Measurements from ENCODE around the gene PTOV1.
A peak's percentile ranks its signal among the peaks of the same experiment; 100 is the strongest.

The PTOV1 gene

DNA sequence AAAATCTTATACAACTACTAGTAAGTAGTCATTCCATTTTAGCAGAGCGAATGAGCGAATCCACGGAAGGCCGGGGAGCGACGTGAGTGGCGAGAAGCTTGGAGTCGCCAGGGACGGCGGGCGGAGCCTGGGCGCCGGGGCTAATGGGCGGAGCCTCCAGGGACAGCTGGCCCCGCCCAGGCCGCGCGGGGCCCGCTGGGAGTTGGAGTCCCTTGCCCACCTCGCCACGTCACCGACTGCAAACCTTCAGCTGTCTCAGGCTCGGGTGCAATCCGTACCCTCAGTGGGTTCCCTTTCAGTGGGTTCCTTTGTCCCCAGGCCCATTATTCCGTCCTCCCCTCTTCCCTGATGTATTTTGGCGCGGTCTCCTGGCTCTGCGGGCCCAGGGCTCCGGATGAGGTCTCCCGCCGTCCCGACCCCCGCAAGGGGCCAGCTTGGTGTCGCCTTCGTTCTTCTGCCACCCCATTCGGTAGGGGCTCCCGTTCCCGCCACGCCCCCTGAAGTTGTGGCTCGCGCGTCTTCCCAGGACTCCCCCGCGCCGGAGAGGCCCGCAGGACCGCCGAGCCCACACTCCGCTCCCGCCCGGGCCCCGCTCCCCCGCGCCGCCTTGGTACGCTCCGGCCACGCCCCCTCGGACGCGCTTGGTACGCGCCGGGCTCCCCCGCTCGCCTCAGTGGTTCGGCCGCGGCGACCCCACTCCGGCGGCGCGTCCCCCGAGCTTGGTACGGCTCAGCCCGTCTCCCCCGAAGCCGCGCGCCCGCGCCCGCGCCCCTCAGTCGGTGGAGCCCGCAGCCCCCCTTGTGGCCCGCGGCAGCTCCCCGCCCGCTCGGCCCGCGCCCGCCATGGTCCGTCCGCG, at the start of gene PTOV1:
Gene PTOV1, plus strand, starts transcription at position 673 of the 856 bp plus-strand sequence.
- peak; percentile 47 for DNase-seq (ENCODE audit: low read depth)

GRCh38 chr19:49801401-49801888, 49.5 kb upstream of the PTOV1 start:
- DNase-seq (ENCODE audit: low read depth) = no peak

GRCh38 chr19:49801966-49802661, 48.8 kb upstream of the PTOV1 start:
- no peak for DNase-seq (ENCODE audit: low read depth)

DNA sequence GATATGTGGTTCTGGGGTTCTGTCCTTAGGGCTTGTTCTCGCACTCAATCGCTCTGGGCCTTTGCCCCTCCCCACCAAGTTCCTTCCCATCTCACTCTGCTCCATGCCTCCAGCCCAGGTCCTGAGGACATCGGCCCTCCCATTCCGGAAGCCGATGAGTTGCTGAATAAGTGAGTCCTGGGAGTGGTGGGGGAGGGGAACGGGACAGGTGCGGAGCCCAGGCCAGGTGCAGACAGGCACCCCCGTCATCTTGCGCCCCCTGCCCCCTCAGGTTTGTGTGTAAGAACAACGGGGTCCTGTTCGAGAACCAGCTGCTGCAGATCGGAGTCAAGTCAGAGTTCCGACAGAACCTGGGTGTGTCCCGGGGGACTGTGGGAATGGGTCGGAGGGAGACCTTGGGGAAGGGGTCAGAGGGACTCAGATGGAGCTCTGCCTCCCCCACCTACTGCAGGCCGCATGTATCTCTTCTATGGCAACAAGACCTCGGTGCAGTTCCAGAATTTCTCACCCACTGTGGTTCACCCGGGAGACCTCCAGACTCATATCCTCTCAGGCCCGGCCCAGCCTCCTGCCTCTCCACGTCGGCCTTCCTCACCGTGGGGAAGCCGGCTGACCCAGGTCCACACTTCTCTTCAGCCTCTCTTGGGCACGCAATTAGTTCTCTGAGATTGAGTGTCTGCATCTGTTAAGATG, 48.0 kb upstream of the PTOV1 start:
- no peak for DNase-seq (ENCODE audit: low read depth)

DNA sequence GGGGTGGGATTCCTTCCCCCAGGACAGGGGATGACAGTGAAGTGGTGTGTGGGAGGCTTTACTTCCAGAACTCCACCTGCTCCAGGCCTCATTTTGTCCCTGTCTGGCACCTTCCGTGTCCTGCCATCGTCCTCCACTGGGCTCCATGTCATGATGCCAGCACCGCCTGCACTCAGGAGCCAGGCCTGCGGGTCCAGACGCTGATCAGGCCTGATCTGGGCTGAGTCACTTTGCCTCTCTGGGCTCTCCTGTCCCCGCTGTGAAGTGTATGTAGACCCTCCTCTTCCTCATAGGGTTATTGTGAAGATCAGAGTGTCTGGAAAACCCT, 47.5 kb upstream of the PTOV1 start:
- no peak for DNase-seq (ENCODE audit: low read depth)

GRCh38 chr19:49805822-49806619, 44.9 kb upstream of the PTOV1 start:
- no peak for DNase-seq (ENCODE audit: low read depth)

- DNase-seq (ENCODE audit: low read depth) = no peak
These were observed 44.4 kb upstream of the PTOV1 start for GRCh38 chr19:49806620-49806959.

GRCh38 chr19:49807058-49807903, 43.7 kb upstream of the PTOV1 start:
- no peak for DNase-seq (ENCODE audit: low read depth)

DNA sequence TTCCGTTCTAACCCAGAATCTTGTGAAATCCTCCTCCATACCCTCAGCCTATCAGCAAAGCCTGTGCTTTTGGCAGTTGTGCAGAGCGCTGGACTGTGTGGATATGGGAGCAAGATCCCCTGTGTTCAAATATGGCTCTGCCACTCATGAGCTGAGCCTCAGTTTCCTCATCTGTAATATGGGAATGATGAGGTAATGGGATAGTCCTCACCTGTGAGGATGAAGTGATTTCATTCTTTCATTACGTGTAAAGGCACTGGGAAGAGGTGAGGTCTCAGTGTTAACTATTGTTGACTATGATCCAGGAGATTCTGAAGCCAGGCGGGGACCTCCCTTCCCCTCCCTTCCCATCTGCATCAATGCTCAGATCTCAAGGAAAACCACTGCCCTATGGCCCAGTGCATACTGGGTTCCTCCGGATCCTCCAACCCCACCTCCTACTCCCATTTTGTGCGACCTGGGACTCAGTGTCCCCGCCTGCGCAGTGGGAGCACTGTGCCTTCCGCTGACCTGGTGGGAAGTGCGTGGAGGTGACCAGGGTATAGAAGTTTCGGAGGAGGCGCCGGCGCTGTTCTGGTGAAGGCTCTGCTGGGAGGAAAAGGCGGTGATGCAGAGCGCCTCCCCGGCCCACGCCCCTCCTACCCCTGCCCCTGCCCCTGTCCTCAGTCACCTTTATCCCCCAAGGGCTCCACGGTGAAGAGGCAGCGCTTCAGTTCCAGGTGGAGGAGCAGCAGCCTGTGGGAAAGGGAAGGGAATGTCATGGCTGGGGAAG, 42.9 kb upstream of the PTOV1 start:
- DNase-seq (ENCODE audit: low read depth) = no peak

GRCh38 chr19:49808711-49809159, 42.2 kb upstream of the PTOV1 start:
- no peak for DNase-seq (ENCODE audit: low read depth)

DNA sequence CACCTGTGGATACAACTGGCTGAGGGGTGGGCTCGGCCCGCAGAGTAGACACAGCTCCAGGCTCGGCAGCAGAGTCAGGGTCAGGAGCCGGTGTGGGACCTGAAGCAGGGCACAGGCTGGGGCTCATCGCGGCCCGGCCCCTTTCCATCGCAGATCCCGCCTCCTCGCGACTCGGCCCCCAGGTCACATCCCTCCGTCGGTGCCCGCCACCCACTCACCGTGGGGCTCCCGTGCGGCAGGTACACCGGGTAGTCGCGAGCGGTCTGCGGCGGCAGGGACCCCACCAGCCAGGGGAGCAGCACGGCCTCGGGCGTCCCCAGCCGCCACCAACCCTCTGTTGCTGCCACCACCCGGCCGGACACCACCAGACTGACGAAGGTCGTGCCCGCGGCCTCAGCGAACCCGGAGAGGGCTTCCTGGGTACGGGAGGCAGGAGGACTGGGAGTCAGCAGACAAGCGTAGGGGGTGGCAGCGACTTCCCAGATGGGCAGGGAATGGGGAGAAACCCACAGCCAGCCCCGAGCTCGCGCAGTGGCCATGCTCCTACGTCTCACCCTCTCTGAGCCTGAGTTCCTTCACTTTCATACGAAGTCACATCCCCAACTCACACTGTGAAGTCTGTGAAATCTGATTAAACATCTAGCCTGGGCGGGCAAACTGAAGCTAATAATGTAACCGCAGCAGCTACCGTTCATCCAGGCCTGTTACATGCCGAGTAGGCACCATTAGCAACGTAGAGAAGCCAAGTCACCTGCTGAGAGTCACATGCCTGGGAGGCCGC, 41.6 kb upstream of the PTOV1 start:
- DNase-seq (ENCODE audit: low read depth) = no peak

DNA sequence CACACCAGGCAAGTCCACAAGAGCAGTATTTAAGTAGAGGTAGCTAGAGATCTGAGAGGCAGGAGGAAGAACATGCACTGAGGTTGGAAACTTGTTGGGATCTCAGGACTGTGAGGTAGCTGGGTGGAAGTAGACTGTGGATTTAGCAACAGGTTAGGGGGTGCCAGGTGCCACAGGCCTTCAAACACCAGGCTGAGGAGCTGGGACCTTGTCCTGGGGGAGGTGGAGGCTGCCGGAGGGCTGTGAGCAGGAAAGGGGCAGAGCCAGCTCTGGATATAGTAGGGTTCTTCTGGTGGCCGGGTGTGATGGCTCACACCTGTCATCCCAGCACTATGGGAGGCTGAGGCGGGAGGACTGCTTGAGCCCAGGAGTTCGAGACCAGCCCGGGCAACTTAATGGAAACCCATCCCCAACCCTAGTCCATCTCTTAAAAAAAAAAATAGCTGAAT, 41.0 kb upstream of the PTOV1 start:
- no peak for DNase-seq (ENCODE audit: low read depth)

GRCh38 chr19:49811328-49811727, 39.6 kb upstream of the PTOV1 start:
- no peak for DNase-seq (ENCODE audit: low read depth)

DNA sequence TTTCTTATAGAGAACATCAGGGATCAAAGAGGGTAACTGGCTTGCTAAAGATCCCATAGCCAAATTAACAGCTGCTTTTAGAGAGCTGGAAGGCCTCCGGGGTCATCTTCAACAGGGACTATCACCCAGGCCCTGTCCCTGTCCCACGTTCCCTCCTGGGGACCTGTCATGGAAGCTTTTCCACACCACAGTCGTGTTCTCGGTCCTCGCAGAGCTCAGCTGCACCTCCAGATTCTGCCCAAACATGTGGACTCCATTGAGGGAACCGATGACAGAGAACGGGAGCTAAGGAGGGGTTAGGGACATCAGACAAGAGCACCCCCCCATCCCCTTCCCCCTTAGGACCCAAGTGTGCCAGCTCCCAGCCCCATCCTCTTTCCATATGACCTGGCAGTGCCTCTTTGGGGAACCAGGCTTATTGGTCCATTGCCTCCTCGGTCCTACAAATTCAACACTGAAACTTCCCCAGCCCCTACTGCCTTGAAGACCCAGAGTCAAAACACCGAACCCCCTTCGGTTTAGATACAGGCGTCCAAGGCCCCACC, 38.4 kb upstream of the PTOV1 start:
- DNase-seq (ENCODE audit: low read depth) = no peak

- peak; percentile 97 for DNase-seq (ENCODE audit: low read depth)
These were observed 37.7 kb upstream of the PTOV1 start, which contains the start of gene FUZ for GRCh38 chr19:49812997-49813861. Gene FUZ, minus strand, starts transcription at chr19:49813292. Its CDS starts 186 bp downstream, at chr19:49813106.

DNA sequence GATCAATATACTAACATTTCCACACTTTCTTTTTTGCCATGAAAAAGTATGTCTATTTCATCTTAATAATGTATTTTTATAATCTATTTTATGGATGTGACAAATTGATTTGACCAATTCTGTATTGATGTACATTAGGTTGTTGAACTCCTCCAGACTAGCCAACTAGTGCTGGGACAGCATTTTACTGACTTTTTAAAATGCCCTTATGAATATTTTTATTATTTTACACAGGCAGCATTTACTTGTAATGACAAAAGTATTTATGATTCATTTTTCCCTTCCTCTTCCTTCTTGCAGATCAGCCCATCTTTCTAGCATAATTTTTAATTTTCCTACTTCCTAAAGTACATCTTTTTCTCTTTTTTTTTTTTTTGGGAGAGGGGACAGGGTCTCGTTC, 36.9 kb upstream of the PTOV1 start:
- no peak for DNase-seq (ENCODE audit: low read depth)

DNA sequence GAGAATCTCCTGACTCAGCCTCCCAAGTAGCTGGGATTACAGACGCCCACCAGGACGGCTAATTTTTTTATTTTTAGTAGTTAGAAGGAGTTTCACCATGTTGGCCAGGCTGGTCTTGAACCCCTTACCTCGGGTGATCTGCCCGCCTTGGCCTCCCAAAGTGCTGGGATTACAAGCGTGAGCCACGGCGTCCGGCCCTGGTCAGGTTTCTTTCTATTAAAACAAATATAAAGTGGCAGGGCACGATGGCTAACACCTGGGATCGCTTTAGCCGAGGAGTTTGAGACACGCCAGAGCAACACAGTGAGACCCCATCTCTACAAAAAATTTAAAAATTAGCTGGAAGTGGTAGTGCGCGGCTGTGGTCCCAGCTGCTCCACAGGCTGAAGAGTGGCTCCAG, 34.4 kb upstream of the PTOV1 start:
- no peak for DNase-seq (ENCODE audit: low read depth)

Data from HS-5 (cell line).